GM21447 (cell line): ENCODE results near the gene TNS2.
"Not testable (repeated sequence)": the region's sequence is repeated elsewhere in the genome, so short reads cannot be mapped to it uniquely, and the experiment has no call there.

Experiments
- ATAC-seq: cut with Tn5 transposase; IDR thresholded peaks from one replicate; pipeline ENCODE4 v1.9.1; 2021; ENCODE audit not compliant: unreplicated experiment

The TNS2 gene

GRCh38 chr12:53094394-53094787 lies 44.5 kb downstream of the TNS2 start:
- ATAC-seq = no peak

GRCh38 chr12:53094796-53095595 lies 45.1 kb downstream of the TNS2 start:
- not testable (repeated sequence) for ATAC-seq

GRCh38 chr12:53095596-53095895 lies 45.7 kb downstream of the TNS2 start:
- not testable (repeated sequence) for ATAC-seq

- no peak for ATAC-seq
These were observed 46.4 kb downstream of the TNS2 start for GRCh38 chr12:53096089-53096741.

GRCh38 chr12:53096759-53097158 lies 46.9 kb downstream of the TNS2 start:
- ATAC-seq = no peak

- ATAC-seq = no peak
These were observed 47.3 kb downstream of the TNS2 start for GRCh38 chr12:53097207-53097563.

- no peak for ATAC-seq
These were observed 47.9 kb downstream of the TNS2 start, which contains the start of gene IGFBP6 for GRCh38 chr12:53097564-53098353. Gene IGFBP6 (plus strand): TSS chr12:53097667. CDS start chr12:53097718, 51 bp downstream.

- ATAC-seq = no peak
These were observed 48.6 kb downstream of the TNS2 start for GRCh38 chr12:53098354-53098981.

GRCh38 chr12:53099071-53099882 lies 49.4 kb downstream of the TNS2 start:
- ATAC-seq = no peak

GRCh38 chr12:53100466-53101151 lies 50.7 kb downstream of the TNS2 start:
- no peak for ATAC-seq

- ATAC-seq = no peak
These were observed 51.4 kb downstream of the TNS2 start for GRCh38 chr12:53101266-53101665.

- ATAC-seq = no peak
These were observed 52.3 kb downstream of the TNS2 start for GRCh38 chr12:53101931-53102781.

- peak; percentile 54 for ATAC-seq
These were observed 53.3 kb downstream of the TNS2 start, which contains the start of gene SOAT2 for GRCh38 chr12:53102883-53103807. Gene SOAT2 (plus strand): TSS chr12:53103486. CDS start chr12:53103578, 92 bp downstream.

GRCh38 chr12:53103860-53104305 lies 54.0 kb downstream of the TNS2 start:
- ATAC-seq = peak; percentile 53

GRCh38 chr12:53105256-53105655 lies 55.4 kb downstream of the TNS2 start:
- ATAC-seq = no peak

GRCh38 chr12:53105712-53106439 lies 56.0 kb downstream of the TNS2 start:
- ATAC-seq = no peak

- ATAC-seq = no peak
These were observed 57.3 kb downstream of the TNS2 start for GRCh38 chr12:53107122-53107521.
